ENCODE data around the gene POFUT2. TPM values are rescaled to one million over a fixed set of nuclear protein-coding genes. Genes with fewer than 3 reads are reported as not detected.

The POFUT2 gene, protein sequence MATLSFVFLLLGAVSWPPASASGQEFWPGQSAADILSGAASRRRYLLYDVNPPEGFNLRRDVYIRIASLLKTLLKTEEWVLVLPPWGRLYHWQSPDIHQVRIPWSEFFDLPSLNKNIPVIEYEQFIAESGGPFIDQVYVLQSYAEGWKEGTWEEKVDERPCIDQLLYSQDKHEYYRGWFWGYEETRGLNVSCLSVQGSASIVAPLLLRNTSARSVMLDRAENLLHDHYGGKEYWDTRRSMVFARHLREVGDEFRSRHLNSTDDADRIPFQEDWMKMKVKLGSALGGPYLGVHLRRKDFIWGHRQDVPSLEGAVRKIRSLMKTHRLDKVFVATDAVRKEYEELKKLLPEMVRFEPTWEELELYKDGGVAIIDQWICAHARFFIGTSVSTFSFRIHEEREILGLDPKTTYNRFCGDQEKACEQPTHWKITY
- 10 to 100 TPM; 13.5 to 14.5 TPM for total RNA-seq
- polyA plus RNA-seq = 4.9 TPM

DNA sequence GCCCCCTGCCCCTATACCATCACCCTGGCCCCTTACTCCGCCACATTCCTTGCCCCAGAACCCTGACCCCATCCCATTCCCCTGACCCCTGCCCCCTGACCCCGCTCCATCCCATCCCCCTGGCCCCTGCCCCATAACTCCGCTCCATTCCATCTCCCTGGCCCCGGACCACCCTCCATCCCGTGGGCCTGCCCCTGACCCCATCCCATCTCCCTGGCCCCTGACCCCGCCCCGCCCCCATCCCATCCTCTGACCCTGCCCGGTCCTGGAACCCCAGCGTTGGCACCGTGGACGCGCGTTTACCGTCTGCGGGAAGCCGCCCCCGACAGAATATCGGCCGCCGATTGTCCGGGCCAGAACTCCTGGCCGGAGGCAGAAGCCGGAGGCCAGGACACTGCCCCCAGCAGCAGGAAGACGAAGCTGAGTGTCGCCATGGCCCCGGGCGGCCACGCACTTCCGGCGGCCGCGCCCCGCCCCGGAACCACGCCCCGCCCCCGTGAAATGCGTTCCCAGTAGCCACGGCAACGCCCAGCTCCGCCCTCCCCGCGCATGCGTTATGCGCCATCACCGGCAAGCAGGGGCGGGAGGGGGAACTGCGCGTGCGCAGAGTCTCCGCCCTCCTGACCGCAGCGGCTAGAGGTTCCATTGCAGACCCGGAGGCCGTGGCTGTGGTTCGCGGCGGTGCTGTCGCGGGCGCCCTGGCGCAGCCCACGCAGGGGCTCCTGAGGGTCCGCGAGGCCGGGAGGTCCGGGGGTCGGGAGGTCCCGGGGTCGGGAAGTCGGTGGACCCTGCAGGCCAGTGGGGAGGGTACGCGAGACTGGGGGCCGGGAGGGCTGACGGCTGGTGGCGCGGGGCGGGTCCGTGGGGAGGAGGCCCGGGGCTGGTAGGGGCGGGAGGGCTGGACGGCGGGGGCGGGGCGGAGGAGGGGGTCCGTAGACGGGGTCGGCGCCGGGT is at the start of gene POFUT2:
TSS of gene POFUT2 (minus strand) at position 458 of the 954 bp plus-strand sequence. CDS start at position 434, 24 bp downstream.
- Histone ChIP-seq H3K27me3 (ENCODE audit: insufficient read depth, low read length, poor library complexity, severe bottlenecking) (no peaks in the 10 kb centered on the region), H3K36me3 (ENCODE audit: insufficient read depth, low read length) (peaks cover 19% of the 10 kb centered on the region), H3K9me3 (ENCODE audit: low read length) (no peaks in the 10 kb centered on the region), H3K27ac (ENCODE audit: low read depth, low read length) (peak within 1 kb of the TSS; percentile 73), H3K4me3 (ENCODE audit: low read length) (peak within 1 kb of the TSS; percentile 73), H3K4me1 (ENCODE audit: insufficient read depth, low read length) (peaks cover 18% of the 10 kb centered on the region)
- POLR2A ChIA-PET = interaction anchor here (0.6 to 1.1 kb wide), 4 partner anchors 51 to 577 kb away, joined by 3 to 5 read pairs (median 4); no protein-coding TSS in a partner anchor
- peak; percentile 97 to 99 (median 98) for DNase-seq
- Mint-ChIP-seq H3K27ac (peak within 1 kb of the TSS; percentile 70 to 93 (median 86)), H3K27me3 (no peaks in the 10 kb centered on the region), H3K4me1 (peaks cover 16 to 43% (median 23%) of the 10 kb centered on the region in 3 donors), H3K36me3 (peaks cover 0 to 32% (median 9%) of the 10 kb centered on the region in 3 donors), H3K9me3 (peaks cover 0 to 2% (median 0%) of the 10 kb centered on the region in 5 donors), H3K4me3 (peak within 1 kb of the TSS; percentile 75 to 94 (median 85))
- CTCF ChIA-PET = interaction anchor here (1.0 to 1.9 kb wide), 3 partner anchors 135 to 150 kb away, joined by 5 to 8 read pairs (median 6); no protein-coding TSS in a partner anchor

DNA sequence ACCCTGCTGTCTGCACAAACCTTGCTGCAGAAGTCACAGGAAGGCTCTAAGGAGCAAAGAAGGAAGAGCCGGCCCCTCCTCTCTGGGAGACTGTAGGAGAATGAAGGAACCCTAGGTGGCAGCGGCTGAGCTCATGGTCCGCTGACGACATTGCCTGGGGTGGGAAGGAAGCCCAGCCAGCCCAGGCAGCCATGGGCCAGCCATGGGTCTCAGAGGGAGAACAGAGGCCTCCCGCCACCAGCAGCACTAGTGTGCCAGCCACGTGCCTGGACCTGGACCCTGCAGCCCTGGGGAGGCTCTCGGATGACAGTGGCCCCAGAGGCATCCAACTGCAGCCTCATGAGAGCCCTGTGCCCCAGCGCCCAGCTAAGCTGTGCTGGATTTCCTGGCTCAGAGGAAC is 49.2 kb upstream of the POFUT2 start:
- no peaks in the 10 kb centered on the region for H3K9me3 Mint-ChIP-seq
- no peak overlapping the region for H3K27ac ChIP-seq (ENCODE audit: low read depth, low read length)
- POLR2A ChIA-PET = no interaction called here
- H3K27ac Mint-ChIP-seq = no peak overlapping the region
- no peak overlapping the region for H3K4me3 Mint-ChIP-seq
- no peaks in the 10 kb centered on the region for H3K36me3 Mint-ChIP-seq
- H3K4me1 ChIP-seq (ENCODE audit: insufficient read depth, low read length) = no peaks in the 10 kb centered on the region
- CTCF ChIA-PET = no interaction called here
- no peaks in the 10 kb centered on the region for H3K36me3 ChIP-seq (ENCODE audit: insufficient read depth, low read length)
- H3K27me3 Mint-ChIP-seq = peaks cover 5 to 15% of the 10 kb centered on the region in 2 donors
- H3K4me1 Mint-ChIP-seq = no peaks in the 10 kb centered on the region
- H3K4me3 ChIP-seq (ENCODE audit: low read length) = no peak overlapping the region
- DNase-seq = peak in 1 of 5 donors; percentile 20
- H3K27me3 ChIP-seq (ENCODE audit: insufficient read depth, low read length, poor library complexity, severe bottlenecking) = no peaks in the 10 kb centered on the region
- H3K9me3 ChIP-seq (ENCODE audit: low read length) = no peaks in the 10 kb centered on the region

DNA sequence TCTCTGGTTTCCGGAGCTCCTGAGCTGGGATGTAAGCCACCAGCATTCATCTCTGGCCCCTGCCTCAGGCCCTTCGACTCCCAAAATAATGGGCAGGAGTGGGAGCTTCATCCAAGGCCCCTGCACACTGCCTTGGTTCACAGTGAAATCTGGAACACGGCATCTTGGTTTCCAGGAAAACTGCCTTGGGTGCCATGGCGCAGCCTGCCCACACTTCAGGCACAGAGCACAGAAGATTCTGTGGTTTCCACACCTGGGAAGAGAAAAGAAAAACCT is 48.8 kb upstream of the POFUT2 start:
- H3K36me3 Mint-ChIP-seq = no peaks in the 10 kb centered on the region
- no peaks in the 10 kb centered on the region for H3K9me3 Mint-ChIP-seq
- CTCF ChIA-PET = no interaction called here
- Histone ChIP-seq H3K9me3 (ENCODE audit: low read length) (no peaks in the 10 kb centered on the region), H3K4me3 (ENCODE audit: low read length) (no peak overlapping the region), H3K27me3 (ENCODE audit: insufficient read depth, low read length, poor library complexity, severe bottlenecking) (no peaks in the 10 kb centered on the region), H3K4me1 (ENCODE audit: insufficient read depth, low read length) (no peaks in the 10 kb centered on the region), H3K27ac (ENCODE audit: low read depth, low read length) (no peak overlapping the region), H3K36me3 (ENCODE audit: insufficient read depth, low read length) (no peaks in the 10 kb centered on the region)
- peaks cover 5 to 11% of the 10 kb centered on the region in 2 donors for H3K27me3 Mint-ChIP-seq
- no peak overlapping the region for H3K4me3 Mint-ChIP-seq
- H3K27ac Mint-ChIP-seq = peak overlapping the region in 1 of 8 donors; percentile 91
- H3K4me1 Mint-ChIP-seq = no peaks in the 10 kb centered on the region
- POLR2A ChIA-PET = no interaction called here
- DNase-seq = peak in 1 of 5 donors; percentile 34

DNA sequence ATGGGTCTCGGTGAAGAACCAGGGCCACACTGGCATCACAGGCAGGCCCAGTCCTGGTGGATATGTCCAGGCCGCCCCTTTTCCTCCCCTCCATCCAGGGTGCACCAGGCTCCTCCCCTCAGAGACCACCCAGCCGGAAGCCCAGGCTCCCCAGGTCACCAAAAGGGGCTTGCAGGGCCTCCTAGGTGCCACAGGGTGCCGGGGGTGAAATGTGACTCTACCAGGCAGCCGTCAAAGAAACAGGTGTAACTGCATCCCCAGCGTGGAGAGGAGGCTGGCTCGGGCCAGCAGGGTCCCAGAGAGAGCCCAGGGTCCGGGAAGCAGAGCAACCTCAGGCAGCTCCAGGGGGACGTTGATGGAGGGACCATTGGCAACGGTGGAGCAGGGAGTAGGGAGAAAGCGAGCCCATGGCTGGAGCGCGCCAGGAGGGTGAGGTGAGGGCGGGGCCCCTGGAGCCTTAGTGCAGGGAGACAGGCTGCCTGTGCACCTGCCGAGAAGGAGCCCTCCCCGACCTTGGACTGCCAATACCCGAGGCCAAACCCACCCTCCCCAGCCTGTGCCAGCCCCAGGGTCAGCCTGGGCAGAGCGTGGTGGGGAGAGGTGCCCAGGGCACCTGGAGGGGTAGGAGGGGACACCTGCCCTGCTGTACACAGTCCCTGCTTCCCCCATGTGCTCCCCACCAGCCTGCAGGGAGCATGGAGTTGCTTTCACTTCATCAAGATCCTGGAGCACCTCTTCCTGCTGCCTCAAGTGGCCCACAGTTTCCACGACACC is 48.3 kb upstream of the POFUT2 start:
- CTCF ChIA-PET = no interaction called here
- Mint-ChIP-seq H3K4me1 (no peaks in the 10 kb centered on the region), H3K36me3 (no peaks in the 10 kb centered on the region)

DNA sequence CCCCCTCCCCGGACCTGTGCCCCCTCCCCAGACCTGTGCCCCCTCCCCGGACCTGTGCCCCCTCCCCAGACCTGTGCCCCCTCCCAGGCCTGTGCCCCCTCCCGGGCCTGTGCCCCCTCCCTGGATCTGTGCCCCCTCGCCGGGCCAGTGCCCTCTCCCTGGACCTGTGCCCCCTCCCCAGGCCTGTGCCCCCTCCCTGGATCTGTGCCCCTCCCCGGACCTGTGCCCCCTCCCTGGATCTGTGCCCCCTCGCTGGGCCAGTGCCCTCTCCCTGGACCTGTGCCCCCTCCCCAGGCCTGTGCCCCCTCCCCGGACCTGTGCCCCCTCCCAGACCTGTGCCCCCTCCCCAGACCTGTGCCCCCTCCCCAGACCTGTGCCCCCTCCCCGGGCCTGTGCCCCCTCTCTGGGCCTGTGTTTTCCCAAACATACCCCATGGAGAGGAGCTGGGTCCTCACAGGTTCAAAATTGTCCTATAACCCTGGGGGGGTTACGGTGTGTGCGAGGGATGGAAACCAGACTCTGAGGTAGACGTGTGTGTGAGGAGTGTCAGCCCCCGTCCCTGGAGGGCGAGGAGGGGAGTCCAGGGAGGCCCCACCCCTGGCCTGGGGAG is 47.6 kb upstream of the POFUT2 start:
- Histone ChIP-seq H3K4me1 (ENCODE audit: insufficient read depth, low read length) (no peaks in the 10 kb centered on the region), H3K27ac (ENCODE audit: low read depth, low read length) (no peak overlapping the region), H3K27me3 (ENCODE audit: insufficient read depth, low read length, poor library complexity, severe bottlenecking) (no peaks in the 10 kb centered on the region), H3K9me3 (ENCODE audit: low read length) (no peaks in the 10 kb centered on the region), H3K4me3 (ENCODE audit: low read length) (no peak overlapping the region), H3K36me3 (ENCODE audit: insufficient read depth, low read length) (no peaks in the 10 kb centered on the region)
- ChIA-PET CTCF (no interaction called here), POLR2A (no interaction called here)
- H3K4me1 Mint-ChIP-seq = no peaks in the 10 kb centered on the region
- no peaks in the 10 kb centered on the region for H3K36me3 Mint-ChIP-seq
- no peaks in the 10 kb centered on the region for H3K9me3 Mint-ChIP-seq
- peaks cover 1 to 3% of the 10 kb centered on the region in 2 donors for H3K27me3 Mint-ChIP-seq
- no peak overlapping the region for H3K4me3 Mint-ChIP-seq
- no peak overlapping the region for H3K27ac Mint-ChIP-seq
- peak in 1 of 5 donors; percentile 39 for DNase-seq

More for the DNA sequence above, 48.3 kb upstream of the POFUT2 start:
- H3K27ac ChIP-seq (ENCODE audit: low read depth, low read length) = no peak overlapping the region
- H3K36me3 ChIP-seq (ENCODE audit: insufficient read depth, low read length) = no peaks in the 10 kb centered on the region
- no peak overlapping the region for H3K4me3 ChIP-seq (ENCODE audit: low read length)
- no peaks in the 10 kb centered on the region for H3K27me3 ChIP-seq (ENCODE audit: insufficient read depth, low read length, poor library complexity, severe bottlenecking)
- no peak overlapping the region for H3K4me3 Mint-ChIP-seq
- no peaks in the 10 kb centered on the region for H3K9me3 ChIP-seq (ENCODE audit: low read length)
- H3K27me3 Mint-ChIP-seq = peaks cover 5 to 9% of the 10 kb centered on the region in 2 donors
- POLR2A ChIA-PET = no interaction called here
- peak overlapping the region in 1 of 8 donors; percentile 91 for H3K27ac Mint-ChIP-seq
- no peaks in the 10 kb centered on the region for H3K4me1 ChIP-seq (ENCODE audit: insufficient read depth, low read length)
- H3K9me3 Mint-ChIP-seq = no peaks in the 10 kb centered on the region
- peak in 1 of 5 donors; percentile 37 for DNase-seq

DNA sequence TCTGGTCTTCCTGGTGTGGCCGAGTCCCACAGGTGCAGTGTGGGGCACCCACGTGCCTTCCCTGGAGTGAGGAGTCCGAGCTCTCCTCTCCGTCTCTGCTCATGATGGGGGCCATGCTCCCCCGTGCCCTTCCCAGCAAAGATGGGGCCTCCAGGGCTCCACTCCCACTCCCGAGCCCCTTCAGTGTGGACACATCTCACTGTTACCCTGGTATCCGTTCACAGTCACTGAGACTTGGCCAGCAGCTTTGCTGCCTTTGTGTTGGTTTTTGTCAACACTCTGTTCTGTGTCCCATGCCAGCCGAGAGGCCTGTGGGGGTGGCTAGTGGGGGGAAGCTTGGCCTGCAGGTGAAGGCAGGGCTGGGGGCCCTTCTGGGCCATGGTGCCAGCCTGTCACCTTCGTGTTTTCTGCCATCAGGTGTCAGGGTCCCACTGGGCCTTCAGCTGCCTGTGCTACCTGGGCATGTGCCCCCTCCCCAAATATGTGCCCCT is 46.9 kb upstream of the POFUT2 start:
- Histone ChIP-seq H3K9me3 (ENCODE audit: low read length) (no peaks in the 10 kb centered on the region), H3K36me3 (ENCODE audit: insufficient read depth, low read length) (no peaks in the 10 kb centered on the region), H3K27ac (ENCODE audit: low read depth, low read length) (no peak overlapping the region), H3K4me3 (ENCODE audit: low read length) (no peak overlapping the region), H3K27me3 (ENCODE audit: insufficient read depth, low read length, poor library complexity, severe bottlenecking) (no peaks in the 10 kb centered on the region), H3K4me1 (ENCODE audit: insufficient read depth, low read length) (no peaks in the 10 kb centered on the region)
- Mint-ChIP-seq H3K4me1 (no peaks in the 10 kb centered on the region), H3K9me3 (no peaks in the 10 kb centered on the region), H3K27me3 (peaks cover 1 to 3% of the 10 kb centered on the region in 2 donors), H3K27ac (no peak overlapping the region), H3K36me3 (no peaks in the 10 kb centered on the region), H3K4me3 (no peak overlapping the region)
- POLR2A ChIA-PET = no interaction called here
- CTCF ChIA-PET = no interaction called here
- peak in 1 of 5 donors; percentile 37 for DNase-seq

DNA sequence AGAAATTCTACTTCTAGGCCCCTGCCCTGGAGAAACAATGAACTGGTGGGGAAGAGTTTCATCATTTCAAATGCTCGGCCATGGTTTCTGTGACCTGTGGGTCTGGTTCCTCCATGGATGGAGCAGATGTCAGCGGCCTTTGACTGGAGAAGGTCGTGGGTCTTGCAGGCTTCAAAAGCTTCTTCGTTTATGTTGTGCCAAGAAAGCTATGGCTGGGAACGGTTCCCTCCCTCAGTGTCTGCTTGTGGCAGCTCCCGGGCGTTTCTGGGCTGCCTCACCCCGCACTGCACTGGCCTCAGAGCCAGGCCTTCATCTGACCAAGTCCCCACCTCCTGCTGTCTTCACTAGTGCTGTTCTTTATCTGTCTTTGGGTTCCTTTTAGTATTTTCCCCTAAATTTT is 46.4 kb upstream of the POFUT2 start:
- no peaks in the 10 kb centered on the region for H3K4me1 Mint-ChIP-seq
- peak in 1 of 5 donors; percentile 25 for DNase-seq
- H3K4me1 ChIP-seq (ENCODE audit: insufficient read depth, low read length) = no peaks in the 10 kb centered on the region
- no peak overlapping the region for H3K4me3 Mint-ChIP-seq
- H3K27ac ChIP-seq (ENCODE audit: low read depth, low read length) = no peak overlapping the region
- H3K4me3 ChIP-seq (ENCODE audit: low read length) = no peak overlapping the region
- H3K27ac Mint-ChIP-seq = no peak overlapping the region
- peaks cover 1 to 3% of the 10 kb centered on the region in 2 donors for H3K27me3 Mint-ChIP-seq
- CTCF ChIA-PET = no interaction called here
- no peaks in the 10 kb centered on the region for H3K27me3 ChIP-seq (ENCODE audit: insufficient read depth, low read length, poor library complexity, severe bottlenecking)
- no peaks in the 10 kb centered on the region for H3K36me3 ChIP-seq (ENCODE audit: insufficient read depth, low read length)
- H3K9me3 Mint-ChIP-seq = no peaks in the 10 kb centered on the region
- no peaks in the 10 kb centered on the region for H3K36me3 Mint-ChIP-seq
- H3K9me3 ChIP-seq (ENCODE audit: low read length) = no peaks in the 10 kb centered on the region
- POLR2A ChIA-PET = no interaction called here

Measured in CD8-positive, alpha-beta memory T cell (primary cell).